B cell (primary cell): Measurements from ENCODE around the gene PSG5. TPM values are rescaled to one million over a fixed set of nuclear protein-coding genes. Genes with fewer than 3 reads are reported as not detected.
"Not testable (repeated sequence)": the region's sequence is repeated elsewhere in the genome, so short reads cannot be mapped to it uniquely, and the experiment has no call there.

Experiments used
- ATAC-seq: fragments of 200-7000 bp; cut with Tn5 transposase; one replicate; pipeline ENCODE4 v1.10.0; 2021; ENCODE audit warnings: low read depth, mild to moderate bottlenecking, moderate number of reproducible peaks, moderate library complexity
- CTCF ChIA-PET: fragments of 350-600 bp; sonication (Branson Sonifier 250); formaldehyde crosslinking; loops from one replicate; lab custom pipeline; 2021; ENCODE audit warnings: antibody characterized with exemption, inconsistent platforms; lab: Charles Lee
- POLR2A ChIA-PET: fragments of 350-600 bp; sonication (Branson Sonifier 250); formaldehyde crosslinking; loops from one replicate; lab custom pipeline; 2021; ENCODE audit warnings: antibody characterized with exemption; lab: Charles Lee
- DNase-seq: peaks from one replicate; pipeline ENCODE4 v3.0.0; 2013
- H2AFZ ChIP-seq: 2 replicates; pipeline ENCODE4 v1.6.1; 2012; ENCODE audit warnings: mild to moderate bottlenecking, low read depth, low read length; ENCODE audit not compliant: insufficient read depth, poor library complexity, severe bottlenecking
- H3K27ac ChIP-seq, 2 donors: 1 replicate in 1 of 2; 2 replicates in 1 of 2; pipeline ENCODE4 v1.5.1; 2012 to 2013; ENCODE audit warnings: low read length in 2 of 2, mild to moderate bottlenecking in 2 of 2, moderate library complexity in 1 of 2
- H3K27me3 ChIP-seq, 4 experiments: fragments of 200-600 bp in 1 of 4; sonication (generic) in 1 of 4; replicated peaks in 1 of 4; 1 replicate in 2 of 4; 2 replicates in 2 of 4; pipeline versions ENCODE4 v1.6.1 to v1.7.0; 2013 to 2016; ENCODE audit warnings: low read length in 3 of 4, mild to moderate bottlenecking in 2 of 4, mixed read lengths in 1 of 4, moderate library complexity in 1 of 4; ENCODE audit not compliant: insufficient read depth in 4 of 4, control insufficient read depth in 3 of 4; ENCODE audit errors: control extremely low read depth in 1 of 4
- H3K36me3 ChIP-seq, 2 experiments: replicated peaks in 1 of 2; 1 replicate in 1 of 2; 2 replicates in 1 of 2; pipeline versions ENCODE4 v1.6.1 to v1.7.1; 2013; ENCODE audit warnings: low read length in 1 of 2; ENCODE audit not compliant: insufficient read depth in 2 of 2, control insufficient read depth in 1 of 2; ENCODE audit errors: control extremely low read depth in 1 of 2, extremely low read depth in 1 of 2
- H3K4me1 ChIP-seq, 2 donors: fragments of 200-600 bp in 1 of 2; sonication (generic) in 1 of 2; 1 replicate in 1 of 2; 2 replicates in 1 of 2; pipeline versions ENCODE4 v1.5.1 to v1.6.1; 2013 to 2017; ENCODE audit warnings: low read length in 2 of 2; ENCODE audit not compliant: control insufficient read depth in 2 of 2, insufficient read depth in 2 of 2
- H3K4me2 ChIP-seq: replicated peaks from 2 replicates; pipeline ENCODE3; 2012; ENCODE audit warnings: mild to moderate bottlenecking, low read depth, low read length; ENCODE audit not compliant: poor library complexity, severe bottlenecking
- H3K4me3 ChIP-seq, 5 experiments: fragments of 200-600 bp in 1 of 5; sonication (generic) in 1 of 5; 1 replicate in 3 of 5; 2 replicates in 2 of 5; pipeline versions ENCODE4 v1.5.1 to v1.7.0; 2011 to 2016; ENCODE audit warnings: low read length in 4 of 5, mild to moderate bottlenecking in 4 of 5, low read depth in 2 of 5, control low read depth in 1 of 5, moderate library complexity in 1 of 5; ENCODE audit not compliant: insufficient read depth in 1 of 5; ENCODE audit errors: control extremely low read depth in 1 of 5, extremely low read depth in 1 of 5
- H3K79me2 ChIP-seq: fragments of 200-600 bp; sonication (generic); one replicate; pipeline ENCODE4 v1.6.0; 2016; ENCODE audit warnings: low read length; ENCODE audit not compliant: control insufficient read depth, insufficient read depth
- H3K9ac ChIP-seq: fragments of 200-600 bp; sonication (generic); 2 replicates; pipeline ENCODE4 v1.6.1; 2017; ENCODE audit warnings: mild to moderate bottlenecking, low read length, moderate library complexity
- H3K9me3 ChIP-seq, 3 donors: one replicate each; pipeline versions ENCODE4 v1.6.1 to v1.7.1; 2013; ENCODE audit warnings: low read length in 2 of 3; ENCODE audit not compliant: control insufficient read depth in 2 of 3, insufficient read depth in 1 of 3; ENCODE audit errors: control extremely low read depth in 1 of 3
- H4K20me1 ChIP-seq: 2 replicates; pipeline ENCODE4 v1.6.0; 2012; ENCODE audit warnings: mild to moderate bottlenecking, low read length; ENCODE audit not compliant: insufficient read depth, control insufficient read depth, poor library complexity, severe bottlenecking
- H3K27ac Mint-ChIP-seq: one replicate; pipeline ENCODE4 v1.8.0; 2021; ENCODE audit warnings: mixed read lengths
- H3K27me3 Mint-ChIP-seq: one replicate; pipeline ENCODE4 v1.8.0; 2021; ENCODE audit warnings: mixed read lengths
- H3K4me1 Mint-ChIP-seq: one replicate; pipeline ENCODE4 v1.8.0; 2021; ENCODE audit warnings: mixed read lengths
- H3K4me3 Mint-ChIP-seq: one replicate; pipeline ENCODE4 v1.8.0; 2021; ENCODE audit warnings: mixed read lengths
- H3K9me3 Mint-ChIP-seq: one replicate; pipeline ENCODE4 v1.8.0; 2022; ENCODE audit warnings: mixed read lengths; ENCODE audit not compliant: insufficient read depth
- WGBS: methylation state at CpG from one replicate; pipeline ENCODE4 v1.1.5; 2013; ENCODE audit warnings: missing lambda C conversion rate; ENCODE audit not compliant: insufficient coverage; 5-methylcytosine and 5-hydroxymethylcytosine counted together
- intact Hi-C: fragments of 100-400 bp; cut with micrococcal nuclease; formaldehyde crosslinking; loops from one replicate; pipeline ENCODE4 v1.10.0; 2022
- polyA plus RNA-seq: library from polyadenylated mRNA; depleted of rRNA; stranded (reverse); fragments of >200 nt; gene quantifications from 2 replicates; pipeline ENCODE4 v1.2.3, GENCODE V29; 2012
- total RNA-seq, 2 donors: library from RNA; stranded (reverse); fragments of 120-200 nt in 1 of 2; gene quantifications; 1 replicate in 1 of 2; 2 replicates in 1 of 2; pipeline versions ENCODE4 v1.2.3 to v1.2.4, GENCODE V29; 2013 to 2022

PSG5 gene
- total and polyA plus RNA-seq, 2 donors (not counting 1 experiment from before 2014, with no cell fraction given) = not detected

- intact Hi-C loops, H3K4me3 ChIP-seq, H3K79me2 ChIP-seq, H3K9ac ChIP-seq, H2AFZ ChIP-seq, H3K36me3 ChIP-seq, H3K27ac ChIP-seq, H3K4me1 Mint-ChIP-seq, H3K9me3 Mint-ChIP-seq, CTCF ChIA-PET, H3K4me1 ChIP-seq, H4K20me1 ChIP-seq, POLR2A ChIA-PET, H3K27me3 ChIP-seq, DNase-seq, H3K4me2 ChIP-seq, ATAC-seq, H3K27ac Mint-ChIP-seq, H3K4me3 Mint-ChIP-seq: not testable (repeated sequence)
- peaks cover 11% of the 10 kb centered on the region for H3K27me3 Mint-ChIP-seq
- peaks cover 0 to 14% (median 0%) of the 10 kb centered on the region in 3 donors for H3K9me3 ChIP-seq
- 80% methylated on average over 2 of the region's 4 CpGs for WGBS
Observed at GRCh38 chr19:43219136-43219535, 32.8 kb upstream of the PSG5 start.

GRCh38 chr19:43215881-43216280 is 29.5 kb upstream of the PSG5 start:
- H3K9me3 ChIP-seq, H3K27me3 ChIP-seq, H3K4me1 Mint-ChIP-seq, ATAC-seq, intact Hi-C loops, H3K4me3 Mint-ChIP-seq, H2AFZ ChIP-seq, H3K27ac Mint-ChIP-seq, H3K4me3 ChIP-seq, H3K79me2 ChIP-seq, H3K9me3 Mint-ChIP-seq, POLR2A ChIA-PET, DNase-seq, H3K9ac ChIP-seq, H3K27ac ChIP-seq, CTCF ChIA-PET, H3K4me1 ChIP-seq, H3K4me2 ChIP-seq, H3K36me3 ChIP-seq, H4K20me1 ChIP-seq: not testable (repeated sequence)
- WGBS = 100% methylated on average over 1 of the region's 2 CpGs
- H3K27me3 Mint-ChIP-seq = peaks cover 11% of the 10 kb centered on the region
